GM12892 (cell line): ENCODE data around the gene SLX1B.
"Not testable (repeated sequence)": the region's sequence is repeated elsewhere in the genome, so short reads cannot be mapped to it uniquely, and the experiment has no call there.

Experiments
- POLR2A ChIP-seq: IDR thresholded peaks from 2 replicates; pipeline ENCODE4 v1.6.1; 2011; ENCODE audit warnings: low read depth, low read length, control low read depth
- POLR2AphosphoS5 ChIP-seq: IDR thresholded peaks from 2 replicates; pipeline ENCODE4 v1.6.1; 2011; ENCODE audit warnings: low read depth, low read length, control low read depth

- TF ChIP-seq POLR2A, POLR2AphosphoS5: not testable (repeated sequence)
These were observed 12.6 kb downstream of the SLX1B start for GRCh38 chr16:29466904-29467303.
